Parathyroid adenoma (tissue), 2 donors: ENCODE data around the gene MITD1.

ENCODE experiments used
- H2AFZ ChIP-seq: fragments of 300-600 bp; sonication (generic); one replicate; pipeline ENCODE4 v1.7.0; 2017; ENCODE audit warnings: antibody characterized with exemption, mild to moderate bottlenecking
- H3K27ac ChIP-seq: fragments of 300-600 bp; sonication (generic); one replicate; pipeline ENCODE4 v1.7.0; 2017
- H3K27me3 ChIP-seq: fragments of 300-600 bp; sonication (generic); one replicate; pipeline ENCODE4 v1.7.0; 2017; ENCODE audit warnings: low read length; ENCODE audit not compliant: control insufficient read depth, insufficient read depth
- H3K36me3 ChIP-seq: fragments of 300-600 bp; sonication (generic); one replicate; pipeline ENCODE4 v1.7.0; 2017; ENCODE audit warnings: low read length; ENCODE audit not compliant: control insufficient read depth, insufficient read depth
- H3K4me1 ChIP-seq: fragments of 300-600 bp; sonication (generic); one replicate; pipeline ENCODE4 v1.7.0; 2017; ENCODE audit warnings: control low read depth
- H3K4me2 ChIP-seq: fragments of 300-600 bp; sonication (generic); one replicate; pipeline ENCODE4 v1.7.0; 2017; ENCODE audit warnings: low read length
- H3K4me3 ChIP-seq: fragments of 300-600 bp; sonication (generic); one replicate; pipeline ENCODE4 v1.7.0; 2017; ENCODE audit warnings: low read depth, low read length
- H3K79me2 ChIP-seq: fragments of 300-600 bp; sonication (generic); one replicate; pipeline ENCODE4 v1.7.0; 2017; ENCODE audit warnings: control low read depth
- H3K9ac ChIP-seq: fragments of 300-600 bp; sonication (generic); one replicate; pipeline ENCODE4 v1.7.0; 2017; ENCODE audit warnings: mild to moderate bottlenecking
- H3K9me3 ChIP-seq: fragments of 300-600 bp; sonication (generic); one replicate; pipeline ENCODE4 v1.7.0; 2017; ENCODE audit warnings: low read length; ENCODE audit not compliant: control insufficient read depth
- CTCF ChIP-seq: fragments of 300-600 bp; sonication (generic); IDR thresholded peaks from one replicate; pipeline ENCODE4 v1.7.0; 2017; ENCODE audit warnings: antibody characterized with exemption, mild to moderate bottlenecking
- donor health status: primary hyperparathyroidism.

The MITD1 gene

DNA sequence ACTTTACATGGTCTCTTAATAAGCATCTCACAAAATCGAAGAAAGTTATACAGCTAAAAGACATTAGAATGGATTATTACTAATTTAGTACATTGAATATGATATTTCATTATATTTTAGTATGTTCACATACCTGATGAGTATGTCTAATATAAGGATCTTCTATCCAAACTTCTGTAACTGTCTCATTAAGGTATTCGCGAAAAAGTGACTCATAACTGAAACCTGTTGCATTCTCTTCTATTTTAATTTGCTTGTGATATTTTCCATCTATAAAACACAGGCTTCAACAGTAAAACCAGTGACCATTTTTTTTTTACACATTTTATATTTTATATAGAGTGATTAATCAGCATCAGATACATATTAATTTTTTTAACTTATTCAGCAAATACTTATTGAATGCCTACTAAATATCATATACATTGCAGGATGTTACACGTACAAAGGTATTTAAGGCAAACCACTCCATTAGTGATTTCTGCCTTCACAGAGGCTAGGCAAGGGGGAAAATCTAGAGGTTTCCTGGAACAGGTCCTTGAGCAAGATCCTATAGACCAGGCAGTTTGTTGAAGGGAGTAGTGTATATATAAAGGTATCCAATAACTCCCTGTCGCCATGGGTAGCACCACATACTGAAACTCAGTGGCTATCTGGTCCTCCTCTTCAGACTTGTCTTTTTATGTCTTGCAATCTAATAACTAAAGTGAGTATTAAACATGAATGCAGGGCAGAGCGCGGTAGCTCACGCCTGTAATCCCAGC, 9.3 kb downstream of the MITD1 start:
- no peak overlapping the region for H2AFZ ChIP-seq
- no peaks in the 10 kb centered on the region for H3K79me2 ChIP-seq
- H3K9ac ChIP-seq = no peak overlapping the region
- TF ChIP-seq CTCF = no peak
- no peaks in the 10 kb centered on the region for H3K27me3 ChIP-seq
- H3K4me2 ChIP-seq = no peak overlapping the region
- H3K4me1 ChIP-seq = no peaks in the 10 kb centered on the region
- no peak overlapping the region for H3K4me3 ChIP-seq
- H3K36me3 ChIP-seq = no peaks in the 10 kb centered on the region
- H3K9me3 ChIP-seq = no peaks in the 10 kb centered on the region
- no peak overlapping the region for H3K27ac ChIP-seq

- H3K4me3 ChIP-seq = no peak overlapping the region
- H2AFZ ChIP-seq = no peak overlapping the region
- no peaks in the 10 kb centered on the region for H3K36me3 ChIP-seq
- H3K4me2 ChIP-seq = no peak overlapping the region
- no peaks in the 10 kb centered on the region for H3K79me2 ChIP-seq
- no peaks in the 10 kb centered on the region for H3K9me3 ChIP-seq
- no peaks in the 10 kb centered on the region for H3K4me1 ChIP-seq
- no peak overlapping the region for H3K27ac ChIP-seq
- no peaks in the 10 kb centered on the region for H3K27me3 ChIP-seq
- H3K9ac ChIP-seq = no peak overlapping the region
- no peak for TF ChIP-seq CTCF
Observed at GRCh38 chr2:99169534-99169933, 11.3 kb downstream of the MITD1 start.

- Histone ChIP-seq H3K27ac (no peak overlapping the region), H3K4me3 (no peak overlapping the region), H3K4me2 (no peak overlapping the region), H3K4me1 (no peaks in the 10 kb centered on the region), H3K9me3 (no peaks in the 10 kb centered on the region), H3K79me2 (no peaks in the 10 kb centered on the region), H3K9ac (no peak overlapping the region), H3K36me3 (no peaks in the 10 kb centered on the region), H2AFZ (no peak overlapping the region), H3K27me3 (no peaks in the 10 kb centered on the region)
- TF ChIP-seq CTCF = no peak
Observed at GRCh38 chr2:99166218-99166617, 14.6 kb downstream of the MITD1 start.

- TF ChIP-seq CTCF = no peak
- H3K4me2 ChIP-seq = no peak overlapping the region
- H3K36me3 ChIP-seq = no peaks in the 10 kb centered on the region
- no peak overlapping the region for H3K9ac ChIP-seq
- H3K79me2 ChIP-seq = peaks cover 7% of the 10 kb centered on the region
- H3K27ac ChIP-seq = no peak overlapping the region
- H3K4me1 ChIP-seq = peaks cover 9% of the 10 kb centered on the region
- H3K9me3 ChIP-seq = no peaks in the 10 kb centered on the region
- H2AFZ ChIP-seq = no peak overlapping the region
- no peaks in the 10 kb centered on the region for H3K27me3 ChIP-seq
- no peak overlapping the region for H3K4me3 ChIP-seq
Observed at GRCh38 chr2:99159594-99159993, 21.3 kb downstream of the MITD1 start.

GRCh38 chr2:99158599-99158998, 22.3 kb downstream of the MITD1 start:
- peaks cover 11% of the 10 kb centered on the region for H3K4me1 ChIP-seq
- peaks cover 7% of the 10 kb centered on the region for H3K79me2 ChIP-seq
- H3K9me3 ChIP-seq = no peaks in the 10 kb centered on the region
- no peak overlapping the region for H3K27ac ChIP-seq
- no peak overlapping the region for H2AFZ ChIP-seq
- no peak for TF ChIP-seq CTCF
- H3K9ac ChIP-seq = no peak overlapping the region
- no peaks in the 10 kb centered on the region for H3K36me3 ChIP-seq
- no peak overlapping the region for H3K4me3 ChIP-seq
- no peaks in the 10 kb centered on the region for H3K27me3 ChIP-seq
- H3K4me2 ChIP-seq = no peak overlapping the region
